Measurements from ENCODE around the gene TRERF1.

TRERF1 gene

GRCh38 chr6:42278131-42278853 is 173.4 kb downstream of the TRERF1 start:
- TF ChIP-seq CTCF (IDR thresholded peaks at IDR 0.05; ENCODE audit: insufficient read depth, low read depth, low read length, missing control alignments): no peak
- H3K4me3 ChIP-seq (ENCODE audit: low read depth, low read length): no peak overlapping the region
- DNase-seq (ENCODE audit: low read depth): no peak

GRCh38 chr6:42276034-42276890 is 175.5 kb downstream of the TRERF1 start:
- no peak for DNase-seq (ENCODE audit: low read depth)
- H3K4me3 ChIP-seq (ENCODE audit: low read depth, low read length): no peak overlapping the region
- no peak for TF ChIP-seq CTCF (IDR thresholded peaks at IDR 0.05; ENCODE audit: insufficient read depth, low read depth, low read length, missing control alignments)

- TF ChIP-seq CTCF (IDR thresholded peaks at IDR 0.05; ENCODE audit: insufficient read depth, low read depth, low read length, missing control alignments): no peak
- DNase-seq (ENCODE audit: low read depth): no peak
- H3K4me3 ChIP-seq (ENCODE audit: low read depth, low read length): no peak overlapping the region
Measured at GRCh38 chr6:42275376-42276033, 176.2 kb downstream of the TRERF1 start.

- H3K4me3 ChIP-seq (ENCODE audit: low read depth, low read length): no peak overlapping the region
- TF ChIP-seq CTCF (IDR thresholded peaks at IDR 0.05; ENCODE audit: insufficient read depth, low read depth, low read length, missing control alignments): no peak
- DNase-seq (ENCODE audit: low read depth): no peak
Measured at GRCh38 chr6:42274898-42275297, 176.8 kb downstream of the TRERF1 start.

- TF ChIP-seq CTCF (IDR thresholded peaks at IDR 0.05; ENCODE audit: insufficient read depth, low read depth, low read length, missing control alignments): no peak
Measured at GRCh38 chr6:42271834-42272805, 179.6 kb downstream of the TRERF1 start.

GRCh38 chr6:42269974-42270510 is 181.7 kb downstream of the TRERF1 start:
- peak; percentile 77 for DNase-seq (ENCODE audit: low read depth)
- no peak for TF ChIP-seq CTCF (IDR thresholded peaks at IDR 0.05; ENCODE audit: insufficient read depth, low read depth, low read length, missing control alignments)
- no peak overlapping the region for H3K4me3 ChIP-seq (ENCODE audit: low read depth, low read length)

More at GRCh38 chr6:42271834-42272805, 179.6 kb downstream of the TRERF1 start:
- H3K4me3 ChIP-seq (ENCODE audit: low read depth, low read length): no peak overlapping the region
- no peak for DNase-seq (ENCODE audit: low read depth)
